Smooth muscle cell (in vitro differentiated cells): Measurements from ENCODE around the gene PLXNA4. TPM values are rescaled to one million over a fixed set of nuclear protein-coding genes. Genes with fewer than 3 reads are reported as not detected.

Experiments
- DNase-seq: peaks from one replicate; lab custom pipeline; 2025; ENCODE audit not compliant: unreplicated experiment; lab: John Stamatoyannopoulos, UW
- H2AFZ ChIP-seq: fragments of 200-600 bp; sonication (generic); 2 replicates; pipeline ENCODE4 v1.6.0; 2016; ENCODE audit warnings: antibody characterized with exemption, low read depth, mild to moderate bottlenecking
- H3F3A ChIP-seq: fragments of 200-600 bp; sonication (generic); 2 replicates; pipeline ENCODE4 v1.6.0; 2017; ENCODE audit warnings: antibody characterized with exemption, low read depth
- H3K27ac ChIP-seq: fragments of 200-600 bp; sonication (generic); 2 replicates; pipeline ENCODE4 v1.5.1; 2016; ENCODE audit warnings: low read depth, mild to moderate bottlenecking
- H3K27me3 ChIP-seq: fragments of 200-600 bp; sonication (generic); 2 replicates; pipeline ENCODE4 v1.6.1; 2016; ENCODE audit warnings: low read depth, mild to moderate bottlenecking
- H3K36me3 ChIP-seq: fragments of 200-600 bp; sonication (generic); 2 replicates; pipeline ENCODE4 v1.5.1; 2016; ENCODE audit warnings: low read depth
- H3K4me1 ChIP-seq: fragments of 200-600 bp; sonication (generic); 2 replicates; pipeline ENCODE4 v1.5.1; 2016; ENCODE audit warnings: low read depth
- H3K4me2 ChIP-seq: fragments of 200-600 bp; sonication (generic); 2 replicates; pipeline ENCODE4 v1.6.0; 2016; ENCODE audit warnings: mild to moderate bottlenecking
- H3K4me3 ChIP-seq: fragments of 200-600 bp; sonication (generic); 2 replicates; pipeline ENCODE4 v1.5.1; 2016; ENCODE audit warnings: mild to moderate bottlenecking
- H3K79me2 ChIP-seq: fragments of 200-600 bp; sonication (generic); 2 replicates; pipeline ENCODE4 v1.6.0; 2016; ENCODE audit warnings: low read depth, mild to moderate bottlenecking
- H3K9ac ChIP-seq: fragments of 200-600 bp; sonication (generic); 2 replicates; pipeline ENCODE4 v1.6.0; 2016; ENCODE audit warnings: low read depth
- H3K9me3 ChIP-seq: fragments of 200-600 bp; sonication (generic); replicated peaks from 2 replicates; pipeline ENCODE4 v1.5.1; 2016; ENCODE audit warnings: low read depth
- H4K20me1 ChIP-seq: fragments of 200-600 bp; sonication (generic); 2 replicates; pipeline ENCODE4 v1.6.0; 2016; ENCODE audit warnings: low read depth
- CTCF ChIP-seq: fragments of 200-600 bp; sonication (generic); IDR thresholded peaks from 2 replicates; pipeline ENCODE4 v1.5.1; 2017; ENCODE audit warnings: borderline replicate concordance, mild to moderate bottlenecking, antibody characterized with exemption; ENCODE audit not compliant: insufficient read depth, poor library complexity, severe bottlenecking
- WGBS: methylation state at CpG from one replicate; pipeline ENCODE4 v1.1.7; 2016; ENCODE audit warnings: low lambda C conversion rate; 5-methylcytosine and 5-hydroxymethylcytosine counted together
- polyA plus RNA-seq: library from polyadenylated mRNA; unstranded; fragments of >200 nt; fragmentation: Nextera tagmentation; extraction: Ambion mirVana; gene quantifications from 2 replicates; pipeline ENCODE4 v1.2.1, GENCODE V29; 2016
- total RNA-seq: library from RNA; depleted of rRNA; stranded (reverse); fragments of >200 nt; gene quantifications from 2 replicates; pipeline ENCODE4 v1.2.3, GENCODE V29; 2014

The PLXNA4 gene
- total and polyA plus RNA-seq, 2 experiments from 2014 or later: 8.5 to 9.9 TPM

GRCh38 chr7:132465516-132465915 is 110.8 kb downstream of the PLXNA4 start:
- H3K27me3 ChIP-seq: no peaks in the 10 kb centered on the region
- no peak overlapping the region for H3K4me3 ChIP-seq
- no peak for TF ChIP-seq CTCF
- no peak for DNase-seq
- H3F3A ChIP-seq: no peaks in the 10 kb centered on the region
- H3K4me2 ChIP-seq: no peak overlapping the region
- WGBS: 89% methylated on average over 4 of the region's 4 CpGs
- H3K9me3 ChIP-seq: no peaks in the 10 kb centered on the region
- H3K27ac ChIP-seq: no peak overlapping the region
- H3K36me3 ChIP-seq: no peaks in the 10 kb centered on the region
- no peak overlapping the region for H2AFZ ChIP-seq
- H3K9ac ChIP-seq: no peak overlapping the region
- H4K20me1 ChIP-seq: no peaks in the 10 kb centered on the region
- H3K79me2 ChIP-seq: no peaks in the 10 kb centered on the region
- H3K4me1 ChIP-seq: peaks cover 8% of the 10 kb centered on the region

DNA sequence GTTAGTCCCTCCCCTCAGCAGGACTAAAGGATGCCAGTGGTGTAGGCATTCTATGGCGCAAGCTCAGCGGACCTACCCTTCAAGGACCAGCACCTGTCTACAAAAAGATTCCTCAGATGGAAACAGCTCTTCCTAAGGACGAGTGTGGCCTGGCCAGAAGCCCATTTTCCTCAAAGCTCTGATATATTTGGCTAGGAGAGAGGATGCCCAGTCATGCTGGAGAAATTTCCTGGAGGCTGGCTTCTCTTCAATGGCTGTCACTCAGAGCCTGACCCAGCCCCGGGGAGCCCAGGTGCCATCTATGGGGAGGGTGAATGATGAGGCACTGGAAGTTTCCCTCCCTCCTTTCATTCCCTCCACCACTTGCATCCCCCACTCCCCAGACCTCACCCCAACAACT is 111.5 kb downstream of the PLXNA4 start:
- Histone ChIP-seq H3K4me3 (no peak overlapping the region), H3K9ac (no peak overlapping the region), H4K20me1 (no peaks in the 10 kb centered on the region), H3K4me1 (peaks cover 9% of the 10 kb centered on the region), H3K4me2 (no peak overlapping the region), H2AFZ (no peak overlapping the region), H3F3A (no peaks in the 10 kb centered on the region), H3K9me3 (no peaks in the 10 kb centered on the region), H3K36me3 (no peaks in the 10 kb centered on the region), H3K79me2 (no peaks in the 10 kb centered on the region), H3K27me3 (no peaks in the 10 kb centered on the region), H3K27ac (no peak overlapping the region)
- no peak for TF ChIP-seq CTCF
- DNase-seq: no peak
- WGBS: 86% methylated on average over 4 of the region's 4 CpGs

DNA sequence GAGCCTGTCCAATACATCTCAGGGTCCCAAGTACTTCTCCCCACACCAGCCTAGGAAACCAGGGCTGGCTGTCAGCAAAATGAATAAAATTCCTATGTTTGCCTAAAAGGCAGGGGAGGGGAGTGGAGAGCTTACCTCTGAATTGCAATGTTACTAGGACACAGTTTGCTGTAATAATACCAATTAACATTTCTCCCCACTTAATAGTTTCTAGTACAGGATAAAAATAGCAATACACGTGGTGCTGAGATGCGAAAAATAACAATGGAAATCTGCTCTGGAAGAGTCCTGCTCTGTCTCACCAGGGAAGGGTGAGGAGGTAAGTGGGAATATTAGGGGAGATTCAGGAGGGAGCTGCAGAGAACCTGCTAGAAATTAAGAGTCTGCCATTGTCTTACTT is 112.3 kb downstream of the PLXNA4 start:
- Histone ChIP-seq H4K20me1 (no peaks in the 10 kb centered on the region), H2AFZ (no peak overlapping the region), H3K9ac (no peak overlapping the region), H3F3A (no peaks in the 10 kb centered on the region), H3K4me3 (no peak overlapping the region), H3K4me1 (peaks cover 9% of the 10 kb centered on the region), H3K36me3 (no peaks in the 10 kb centered on the region), H3K79me2 (no peaks in the 10 kb centered on the region), H3K27ac (no peak overlapping the region), H3K9me3 (no peaks in the 10 kb centered on the region), H3K27me3 (no peaks in the 10 kb centered on the region), H3K4me2 (no peak overlapping the region)
- no peak for TF ChIP-seq CTCF
- no peak for DNase-seq
- WGBS: 92% methylated on average over 2 of the region's 2 CpGs

GRCh38 chr7:132462478-132462877 is 113.8 kb downstream of the PLXNA4 start:
- no peak overlapping the region for H3K27ac ChIP-seq
- no peak for DNase-seq
- H3K36me3 ChIP-seq: no peaks in the 10 kb centered on the region
- TF ChIP-seq CTCF: no peak
- no peaks in the 10 kb centered on the region for H3K79me2 ChIP-seq
- H3K4me1 ChIP-seq: peaks cover 9% of the 10 kb centered on the region
- no peaks in the 10 kb centered on the region for H3K27me3 ChIP-seq
- H3K4me3 ChIP-seq: no peak overlapping the region
- H3K9me3 ChIP-seq: no peaks in the 10 kb centered on the region
- no peaks in the 10 kb centered on the region for H4K20me1 ChIP-seq
- no peak overlapping the region for H3K4me2 ChIP-seq
- no peak overlapping the region for H2AFZ ChIP-seq
- H3F3A ChIP-seq: no peaks in the 10 kb centered on the region
- H3K9ac ChIP-seq: no peak overlapping the region
- 95% methylated on average over 2 of the region's 2 CpGs for WGBS
